WTC11 (cell line): ENCODE measurements around the gene CACNA1F. TPM values are rescaled to one million over a fixed set of nuclear protein-coding genes. Genes with fewer than 3 reads are reported as not detected.
A peak's percentile ranks its signal among the peaks of the same experiment; 100 is the strongest.

Experiments
- ARID4B ChIP-seq: sonication (generic); formaldehyde crosslinking; IDR thresholded peaks from 2 replicates; pipeline ENCODE4 v1.8.0; 2023; ENCODE audit warnings: missing genetic modification reagents, mild to moderate bottlenecking, borderline replicate concordance
- CREB1 ChIP-seq: sonication (generic); formaldehyde crosslinking; IDR thresholded peaks from 2 replicates; pipeline ENCODE4 v1.8.0; 2023; ENCODE audit warnings: mild to moderate bottlenecking, missing genetic modification reagents
- CREM ChIP-seq: sonication (generic); formaldehyde crosslinking; IDR thresholded peaks from 2 replicates; pipeline ENCODE4 v1.8.1; 2022; ENCODE audit warnings: mild to moderate bottlenecking, missing genetic modification reagents, moderate library complexity
- ELF4 ChIP-seq: sonication (generic); formaldehyde crosslinking; IDR thresholded peaks from 2 replicates; pipeline ENCODE4 v1.8.1; 2022; ENCODE audit warnings: low read depth, mild to moderate bottlenecking, moderate library complexity, missing genetic modification reagents
- ETV6 ChIP-seq: sonication (generic); formaldehyde crosslinking; IDR thresholded peaks from 2 replicates; pipeline ENCODE4 v1.8.1; 2022; ENCODE audit warnings: mild to moderate bottlenecking, missing genetic modification reagents
- FOXK1 ChIP-seq: sonication (generic); formaldehyde crosslinking; IDR thresholded peaks from 2 replicates; pipeline ENCODE4 v1.8.0; 2022; ENCODE audit warnings: mild to moderate bottlenecking, moderate library complexity, missing genetic modification reagents
- KAT7 ChIP-seq: sonication (generic); formaldehyde crosslinking; IDR thresholded peaks from 2 replicates; pipeline ENCODE4 v1.8.1; 2023; ENCODE audit warnings: missing genetic modification reagents, mild to moderate bottlenecking, borderline replicate concordance
- MYBL2 ChIP-seq: sonication (generic); formaldehyde crosslinking; IDR thresholded peaks from 2 replicates; pipeline ENCODE4 v1.8.1; 2023; ENCODE audit warnings: mild to moderate bottlenecking, moderate library complexity, missing genetic modification reagents
- NFE2L1 ChIP-seq: sonication (generic); formaldehyde crosslinking; IDR thresholded peaks from 2 replicates; pipeline ENCODE4 v1.8.1; 2023; ENCODE audit warnings: missing genetic modification reagents
- OVOL2 ChIP-seq: fragments of 250-450 bp; sonication (Bioruptor Pico); IDR thresholded peaks from 2 replicates; pipeline ENCODE4 v1.9.0; 2021; ENCODE audit warnings: mild to moderate bottlenecking, borderline replicate concordance
- PRDM15 ChIP-seq: sonication (generic); formaldehyde crosslinking; IDR thresholded peaks from 2 replicates; pipeline ENCODE4 v1.8.0; 2022; ENCODE audit warnings: missing genetic modification reagents
- PRRX2 ChIP-seq: fragments of 250-450 bp; sonication (Bioruptor Pico); IDR thresholded peaks from 2 replicates; pipeline ENCODE4 v1.8.0; 2021; ENCODE audit warnings: mild to moderate bottlenecking
- SP1 ChIP-seq: sonication (generic); formaldehyde crosslinking; conservative IDR thresholded peaks from 2 replicates; pipeline ENCODE4 v1.8.1; 2022; ENCODE audit warnings: missing genetic modification reagents
- STAT6 ChIP-seq: sonication (generic); formaldehyde crosslinking; conservative IDR thresholded peaks from 2 replicates; pipeline ENCODE4 v1.8.1; 2023; ENCODE audit warnings: mild to moderate bottlenecking, low read depth, missing genetic modification reagents, moderate library complexity
- ZNF138 ChIP-seq: sonication (generic); formaldehyde crosslinking; conservative IDR thresholded peaks from 2 replicates; pipeline ENCODE4 v1.8.1; 2022; ENCODE audit warnings: mild to moderate bottlenecking, moderate library complexity, missing genetic modification reagents
- ZNF317 ChIP-seq: sonication (generic); formaldehyde crosslinking; IDR thresholded peaks from 2 replicates; pipeline ENCODE4 v1.8.1; 2023; ENCODE audit warnings: low read depth, mild to moderate bottlenecking, moderate library complexity, missing genetic modification reagents, borderline replicate concordance
- ZNF396 ChIP-seq: fragments of 250-450 bp; sonication (Bioruptor Pico); IDR thresholded peaks from 2 replicates; pipeline ENCODE4 v1.8.0; 2021; ENCODE audit warnings: mild to moderate bottlenecking, moderate library complexity, borderline replicate concordance
- ZNF416 ChIP-seq: fragments of 250-450 bp; sonication (Bioruptor Pico); IDR thresholded peaks from 2 replicates; pipeline ENCODE4 v1.9.0; 2021; ENCODE audit warnings: mild to moderate bottlenecking, inconsistent platforms
- ZNF423 ChIP-seq: fragments of 250-450 bp; sonication (Bioruptor Pico); IDR thresholded peaks from 2 replicates; pipeline ENCODE4 v2.1.2; 2022; ENCODE audit warnings: mild to moderate bottlenecking, moderate library complexity
- ZNF532 ChIP-seq: fragments of 250-450 bp; sonication (Bioruptor Pico); IDR thresholded peaks from 2 replicates; pipeline ENCODE4 v1.9.0; 2021; ENCODE audit warnings: mild to moderate bottlenecking, borderline replicate concordance
- total RNA-seq: library from RNA; stranded (reverse); gene quantifications from 3 replicates; pipeline ENCODE4 v1.2.3, GENCODE V29; 2021

CACNA1F gene
- total RNA-seq, 1 experiment from 2014 or later = 1.6 TPM

- TF ChIP-seq STAT6 = no peak
- no peak for TF ChIP-seq PRRX2 (CRISPR knock-in tag)
- TF ChIP-seq ZNF138 (CRISPR knock-in tag) = no peak
- TF ChIP-seq ZNF317 (CRISPR knock-in tag) = 0 out of 2 replicates have a peak, but pooled peaks have one; percentile 43
- TF ChIP-seq FOXK1 (CRISPR knock-in tag) = peak; percentile 88
- TF ChIP-seq CREB1 (CRISPR knock-in tag) = no peak
- TF ChIP-seq SP1 (CRISPR knock-in tag) = peak; percentile 91
- TF ChIP-seq OVOL2 (CRISPR knock-in tag) = no peak
- TF ChIP-seq ZNF416 (CRISPR knock-in tag) = no peak
- no peak for TF ChIP-seq ZNF423 (CRISPR knock-in tag)
- 0 out of 2 replicates have a peak, but pooled peaks have one; percentile 49 for TF ChIP-seq MYBL2 (CRISPR knock-in tag)
- TF ChIP-seq KAT7 (CRISPR knock-in tag) = no peak
- TF ChIP-seq ELF4 = no peak
- peak; percentile 63 for TF ChIP-seq CREM (CRISPR knock-in tag)
- TF ChIP-seq ARID4B (CRISPR knock-in tag) = peak; percentile 67; the same call in 1 of the 2 replicates
- TF ChIP-seq ZNF396 (CRISPR knock-in tag) = no peak
- peak; percentile 85 for TF ChIP-seq ETV6 (CRISPR knock-in tag)
- peak; percentile 27; the same call in 1 of the 2 replicates for TF ChIP-seq NFE2L1 (CRISPR knock-in tag)
- TF ChIP-seq ZNF532 (CRISPR knock-in tag) = no peak
- no peak for TF ChIP-seq PRDM15
Measured at GRCh38 chrX:49199906-49200771, 33.0 kb downstream of the CACNA1F start, which contains the start of gene SYP (continued).
